ENCODE results near the gene PPP2R2C. TPM values are rescaled to one million over a fixed set of nuclear protein-coding genes. Genes with fewer than 3 reads are reported as not detected.

PPP2R2C gene
- total RNA-seq, 3 donors from 2014 or later: 0.31 to 2.9 (median 0.41) TPM

DNA sequence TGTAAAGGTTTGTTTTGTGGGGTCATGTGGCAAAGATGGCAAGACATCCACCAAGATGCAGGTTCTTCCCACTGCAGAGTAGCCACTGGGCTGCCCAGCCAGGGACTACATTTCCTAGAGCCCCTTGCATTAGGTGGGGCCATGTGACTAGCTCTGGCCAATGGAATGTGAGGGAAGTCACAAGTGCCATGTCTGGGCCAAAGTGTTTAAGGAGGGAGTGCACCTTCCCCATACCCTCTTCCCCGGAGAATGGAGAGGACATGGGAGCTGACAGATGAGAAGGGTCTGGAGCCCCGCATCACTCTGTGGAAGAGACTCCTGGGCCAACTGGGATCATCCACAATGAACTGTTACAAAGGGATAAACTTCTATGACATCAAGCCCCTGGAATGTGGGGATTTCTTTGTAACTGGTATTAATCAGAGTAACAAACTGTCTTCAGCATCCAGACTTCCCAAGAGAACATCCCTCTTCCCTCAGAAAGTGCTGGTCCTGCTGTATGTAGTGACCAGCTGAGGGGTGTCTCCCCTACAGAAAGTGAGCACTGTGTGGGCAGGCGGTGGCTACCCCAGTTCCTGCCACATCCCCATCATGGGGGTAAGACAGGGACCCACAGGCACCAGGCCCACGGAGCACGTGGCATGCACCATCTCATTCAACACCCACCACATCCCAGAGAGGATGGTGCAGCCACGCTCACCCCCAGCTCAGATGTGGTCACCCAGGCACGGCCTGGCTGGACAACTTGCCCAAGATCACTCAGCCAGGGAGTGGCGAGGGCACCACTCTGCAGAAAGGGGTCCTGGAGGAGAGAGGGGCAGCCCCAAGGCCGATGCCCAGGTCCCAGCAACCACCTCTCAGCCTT is 10.9 kb downstream of the PPP2R2C start:
- H3K4me1 ChIP-seq (ENCODE audit: low read depth): no peaks in the 10 kb centered on the region
- intact Hi-C loops (cut with DNase I, micrococcal nuclease): no loop called here
- TF ChIP-seq, protein P1, sequence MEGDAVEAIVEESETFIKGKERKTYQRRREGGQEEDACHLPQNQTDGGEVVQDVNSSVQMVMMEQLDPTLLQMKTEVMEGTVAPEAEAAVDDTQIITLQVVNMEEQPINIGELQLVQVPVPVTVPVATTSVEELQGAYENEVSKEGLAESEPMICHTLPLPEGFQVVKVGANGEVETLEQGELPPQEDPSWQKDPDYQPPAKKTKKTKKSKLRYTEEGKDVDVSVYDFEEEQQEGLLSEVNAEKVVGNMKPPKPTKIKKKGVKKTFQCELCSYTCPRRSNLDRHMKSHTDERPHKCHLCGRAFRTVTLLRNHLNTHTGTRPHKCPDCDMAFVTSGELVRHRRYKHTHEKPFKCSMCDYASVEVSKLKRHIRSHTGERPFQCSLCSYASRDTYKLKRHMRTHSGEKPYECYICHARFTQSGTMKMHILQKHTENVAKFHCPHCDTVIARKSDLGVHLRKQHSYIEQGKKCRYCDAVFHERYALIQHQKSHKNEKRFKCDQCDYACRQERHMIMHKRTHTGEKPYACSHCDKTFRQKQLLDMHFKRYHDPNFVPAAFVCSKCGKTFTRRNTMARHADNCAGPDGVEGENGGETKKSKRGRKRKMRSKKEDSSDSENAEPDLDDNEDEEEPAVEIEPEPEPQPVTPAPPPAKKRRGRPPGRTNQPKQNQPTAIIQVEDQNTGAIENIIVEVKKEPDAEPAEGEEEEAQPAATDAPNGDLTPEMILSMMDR (IDR thresholded peaks at IDR 0.05): no peak
- ATAC-seq: no peak
- no peaks in the 10 kb centered on the region for H3K36me3 ChIP-seq (ENCODE audit: low read depth)
- no peak for DNase-seq
- H3K9me3 ChIP-seq: no peaks in the 10 kb centered on the region
- H3K4me3 ChIP-seq: no peak overlapping the region

DNA sequence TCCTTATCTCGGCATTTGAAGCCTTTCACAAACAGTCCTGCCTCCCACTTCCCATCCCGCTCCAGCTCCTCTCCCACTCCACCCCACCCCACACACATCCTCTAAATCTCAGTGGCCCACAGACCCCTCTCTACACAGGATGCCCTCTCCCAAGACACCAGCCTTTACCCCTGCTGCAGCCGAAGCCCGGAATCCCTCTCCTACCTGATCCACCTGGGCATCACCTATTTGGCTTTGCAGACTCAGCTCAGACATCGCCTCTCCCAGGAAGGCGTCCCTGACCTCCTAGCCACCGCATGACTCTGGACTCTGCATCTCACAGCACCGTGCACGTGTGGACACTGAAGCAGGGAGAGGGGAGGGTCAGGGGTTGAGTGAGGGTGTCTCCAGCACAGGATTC is 11.5 kb downstream of the PPP2R2C start:
- intact Hi-C loops (cut with DNase I, micrococcal nuclease): no loop called here
- Histone ChIP-seq H3K4me1 (ENCODE audit: low read depth) (no peaks in the 10 kb centered on the region), H3K36me3 (ENCODE audit: low read depth) (no peaks in the 10 kb centered on the region), H3K9me3 (no peaks in the 10 kb centered on the region), H3K4me3 (no peak overlapping the region)
- no peak for DNase-seq
- no peak for ATAC-seq
- TF ChIP-seq, protein P1 (IDR thresholded peaks at IDR 0.05): no peak

DNA sequence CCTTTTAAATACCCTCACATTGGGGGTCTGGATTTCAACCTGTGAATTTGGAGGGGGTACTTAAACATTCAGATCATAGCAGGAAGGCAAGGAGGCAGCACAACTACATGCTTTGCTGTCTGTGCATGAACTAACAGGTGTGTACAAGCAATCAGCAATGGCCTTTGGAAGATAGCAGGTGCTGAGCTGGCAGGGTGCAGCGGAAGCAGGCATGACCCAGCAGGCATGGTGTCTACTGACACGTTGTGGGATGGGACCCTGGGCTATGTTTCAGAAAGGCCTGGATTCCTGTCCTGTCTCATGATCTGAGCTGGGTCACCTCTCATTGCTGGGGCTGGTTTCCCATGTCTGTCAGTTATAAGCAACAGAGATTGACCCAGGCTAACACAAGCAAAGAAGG is 13.9 kb downstream of the PPP2R2C start:
- intact Hi-C loops (cut with DNase I, micrococcal nuclease): no loop called here
- Histone ChIP-seq H3K4me3 (no peak overlapping the region), H3K9me3 (no peaks in the 10 kb centered on the region), H3K36me3 (ENCODE audit: low read depth) (no peaks in the 10 kb centered on the region), H3K4me1 (ENCODE audit: low read depth) (no peaks in the 10 kb centered on the region)
- ATAC-seq (no peak), DNase-seq (no peak)
- TF ChIP-seq, protein P1 (IDR thresholded peaks at IDR 0.05): no peak

DNA sequence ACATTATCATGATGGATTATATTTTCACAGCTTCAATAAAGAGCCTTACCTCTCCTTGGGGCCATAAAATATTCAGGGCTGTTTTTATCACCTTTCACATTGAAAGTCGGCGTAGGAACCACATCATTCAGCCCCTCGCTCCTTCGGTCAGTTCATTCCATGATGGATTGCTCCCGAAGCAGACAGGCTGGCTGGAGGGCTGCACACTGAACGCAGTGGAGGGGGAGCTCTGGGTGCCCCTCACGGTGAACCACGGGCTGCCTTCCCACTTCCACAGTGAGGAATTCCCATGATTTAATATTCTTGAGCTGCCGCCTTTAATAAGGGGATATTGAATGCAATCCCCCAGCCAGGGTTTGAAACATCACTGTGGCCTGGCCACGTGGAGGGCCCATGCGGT is 16.0 kb downstream of the PPP2R2C start:
- no peak overlapping the region for H3K4me3 ChIP-seq
- ATAC-seq (no peak), DNase-seq (no peak)
- H3K36me3 ChIP-seq (ENCODE audit: low read depth): no peaks in the 10 kb centered on the region
- no peaks in the 10 kb centered on the region for H3K4me1 ChIP-seq (ENCODE audit: low read depth)
- TF ChIP-seq, protein P1 (IDR thresholded peaks at IDR 0.05): no peak
- no peaks in the 10 kb centered on the region for H3K9me3 ChIP-seq
- intact Hi-C loops (cut with DNase I, micrococcal nuclease): no loop called here

DNA sequence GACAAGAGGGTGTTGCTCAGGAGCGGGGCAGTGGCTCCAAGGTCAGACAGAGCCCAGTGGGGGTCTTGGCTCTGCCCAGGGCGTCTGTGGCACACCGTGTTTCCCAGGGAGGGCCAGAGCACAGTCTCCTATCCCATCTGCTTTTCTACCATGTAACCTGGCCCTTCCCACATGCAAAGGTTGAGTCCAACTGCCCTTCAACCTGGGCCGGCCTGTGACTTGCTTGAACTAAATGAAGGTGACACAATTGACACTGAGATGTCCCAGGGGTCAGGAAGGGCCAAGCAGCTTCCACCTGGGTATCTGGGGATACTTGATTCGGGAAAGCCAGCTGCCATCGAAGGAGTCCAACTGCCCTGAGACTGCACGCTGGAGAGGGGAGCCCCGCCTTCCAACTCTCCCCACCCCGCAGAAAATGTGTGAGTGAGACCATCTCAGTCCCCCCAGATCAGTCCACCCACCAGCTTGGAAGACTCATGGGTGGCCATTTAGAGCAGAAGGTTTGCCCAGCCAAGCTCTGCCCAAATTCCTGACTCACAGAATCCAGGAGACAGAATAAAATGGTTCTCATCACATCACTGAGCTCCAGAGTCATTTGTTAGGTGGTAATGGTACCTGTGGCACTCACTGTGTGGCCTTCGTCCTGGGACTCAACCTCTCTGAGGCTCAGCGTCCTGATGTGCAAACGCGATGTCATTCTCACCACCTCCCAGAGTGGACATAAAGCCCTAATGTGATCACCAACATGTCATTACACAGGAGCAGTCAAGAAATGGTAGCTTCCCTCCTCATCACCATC is 18.1 kb downstream of the PPP2R2C start:
- no peaks in the 10 kb centered on the region for H3K36me3 ChIP-seq (ENCODE audit: low read depth)
- TF ChIP-seq, protein P1 (IDR thresholded peaks at IDR 0.05): no peak
- H3K9me3 ChIP-seq: no peaks in the 10 kb centered on the region
- H3K4me1 ChIP-seq (ENCODE audit: low read depth): no peaks in the 10 kb centered on the region
- no peak overlapping the region for H3K4me3 ChIP-seq
- intact Hi-C loops (cut with DNase I, micrococcal nuclease): no loop called here
- no peak for ATAC-seq
- DNase-seq: no peak
